ENCODE results near the gene OR4F15. TPM values are rescaled to one million over a fixed set of nuclear protein-coding genes. Genes with fewer than 3 reads are reported as not detected.
"Not testable (repeated sequence)": the region's sequence is repeated elsewhere in the genome, so short reads cannot be mapped to it uniquely, and the experiment has no call there.

OR4F15 gene
- polyA plus RNA-seq, 4 donors: not detected

GRCh38 chr15:101778576-101778975 lies 33.4 kb upstream of the OR4F15 start:
- WGBS, 3 donors: 80 to 84% (median 81%) methylated on average over 10 of the region's 10 CpGs
- not testable (repeated sequence) for H3K27ac ChIP-seq (ENCODE audit: low read depth in 1 of 3, low read length in 2 of 3); FAIRE-seq; H3K4me1 ChIP-seq (ENCODE audit: control insufficient read depth in 3 of 3, insufficient read depth in 2 of 3, low read depth in 1 of 3, low read length in 2 of 3); H3K27me3 ChIP-seq (ENCODE audit: control insufficient read depth in 3 of 3, insufficient read depth in 3 of 3, low read length in 3 of 3); H3K4me3 ChIP-seq (ENCODE audit: low read depth in 1 of 3, low read length in 3 of 3); DNase-seq; H3K9me3 ChIP-seq (ENCODE audit: control insufficient read depth in 2 of 2, insufficient read depth in 1 of 2, low read depth in 1 of 2, low read length in 1 of 2); H3K36me3 ChIP-seq (ENCODE audit: control insufficient read depth in 3 of 3, insufficient read depth in 2 of 3, low read depth in 1 of 3, low read length in 3 of 3)

- 0% methylated on average over 1 of the region's 1 CpG; no CpG with 5 or more reads in 2 of the 3 donors for WGBS, 3 donors
- peak; percentile 17 to 19 for DNase-seq
- H3K4me3 ChIP-seq (ENCODE audit: low read depth in 1 of 3, low read length in 3 of 3); H3K36me3 ChIP-seq (ENCODE audit: control insufficient read depth in 3 of 3, insufficient read depth in 2 of 3, low read depth in 1 of 3, low read length in 3 of 3); H3K27me3 ChIP-seq (ENCODE audit: control insufficient read depth in 3 of 3, insufficient read depth in 3 of 3, low read length in 3 of 3); FAIRE-seq; H3K9me3 ChIP-seq (ENCODE audit: control insufficient read depth in 2 of 2, insufficient read depth in 1 of 2, low read depth in 1 of 2, low read length in 1 of 2); H3K27ac ChIP-seq (ENCODE audit: low read depth in 1 of 3, low read length in 2 of 3); H3K4me1 ChIP-seq (ENCODE audit: control insufficient read depth in 3 of 3, insufficient read depth in 2 of 3, low read depth in 1 of 3, low read length in 2 of 3): not testable (repeated sequence)
Measured at GRCh38 chr15:101780225-101780624, 31.8 kb upstream of the OR4F15 start.

- H3K27me3 ChIP-seq (ENCODE audit: control insufficient read depth in 3 of 3, insufficient read depth in 3 of 3, low read length in 3 of 3): no peaks in the 10 kb centered on the region
- FAIRE-seq: no peak
- WGBS, 3 donors: 84 to 94% (median 91%) methylated on average over 8 to 9 of the region's 9 CpGs
- no peak overlapping the region for H3K4me3 ChIP-seq (ENCODE audit: low read depth in 1 of 3, low read length in 3 of 3)
- no peak overlapping the region for H3K27ac ChIP-seq (ENCODE audit: low read depth in 1 of 3, low read length in 2 of 3)
- H3K36me3 ChIP-seq (ENCODE audit: control insufficient read depth in 3 of 3, insufficient read depth in 2 of 3, low read depth in 1 of 3, low read length in 3 of 3): no peaks in the 10 kb centered on the region
- no peaks in the 10 kb centered on the region for H3K9me3 ChIP-seq (ENCODE audit: control insufficient read depth in 2 of 2, insufficient read depth in 1 of 2, low read depth in 1 of 2, low read length in 1 of 2)
- no peaks in the 10 kb centered on the region for H3K4me1 ChIP-seq (ENCODE audit: control insufficient read depth in 3 of 3, insufficient read depth in 2 of 3, low read depth in 1 of 3, low read length in 2 of 3)
- DNase-seq: no peak
Measured at GRCh38 chr15:101781928-101782327, 30.1 kb upstream of the OR4F15 start.

GRCh38 chr15:101784644-101785043 lies 27.4 kb upstream of the OR4F15 start:
- no peak for DNase-seq
- FAIRE-seq: no peak
- no peaks in the 10 kb centered on the region for H3K27me3 ChIP-seq (ENCODE audit: control insufficient read depth in 3 of 3, insufficient read depth in 3 of 3, low read length in 3 of 3)
- H3K4me3 ChIP-seq (ENCODE audit: low read depth in 1 of 3, low read length in 3 of 3): no peak overlapping the region
- WGBS, 3 donors: 36 to 71% (median 40%) methylated on average over 2 of the region's 2 CpGs
- H3K9me3 ChIP-seq (ENCODE audit: control insufficient read depth in 2 of 2, insufficient read depth in 1 of 2, low read depth in 1 of 2, low read length in 1 of 2): no peaks in the 10 kb centered on the region
- no peaks in the 10 kb centered on the region for H3K4me1 ChIP-seq (ENCODE audit: control insufficient read depth in 3 of 3, insufficient read depth in 2 of 3, low read depth in 1 of 3, low read length in 2 of 3)
- no peaks in the 10 kb centered on the region for H3K36me3 ChIP-seq (ENCODE audit: control insufficient read depth in 3 of 3, insufficient read depth in 2 of 3, low read depth in 1 of 3, low read length in 3 of 3)
- H3K27ac ChIP-seq (ENCODE audit: low read depth in 1 of 3, low read length in 2 of 3): no peak overlapping the region

GRCh38 chr15:101786422-101786821 lies 25.6 kb upstream of the OR4F15 start:
- FAIRE-seq; H3K4me1 ChIP-seq (ENCODE audit: control insufficient read depth in 3 of 3, insufficient read depth in 2 of 3, low read depth in 1 of 3, low read length in 2 of 3); H3K27ac ChIP-seq (ENCODE audit: low read depth in 1 of 3, low read length in 2 of 3); H3K9me3 ChIP-seq (ENCODE audit: control insufficient read depth in 2 of 2, insufficient read depth in 1 of 2, low read depth in 1 of 2, low read length in 1 of 2); H3K36me3 ChIP-seq (ENCODE audit: control insufficient read depth in 3 of 3, insufficient read depth in 2 of 3, low read depth in 1 of 3, low read length in 3 of 3); DNase-seq; H3K4me3 ChIP-seq (ENCODE audit: low read depth in 1 of 3, low read length in 3 of 3); H3K27me3 ChIP-seq (ENCODE audit: control insufficient read depth in 3 of 3, insufficient read depth in 3 of 3, low read length in 3 of 3): not testable (repeated sequence)
- 72 to 88% (median 76%) methylated on average over 2 of the region's 2 CpGs for WGBS, 3 donors

GRCh38 chr15:101788001-101788400 lies 24.0 kb upstream of the OR4F15 start:
- H3K4me1 ChIP-seq (ENCODE audit: control insufficient read depth in 3 of 3, insufficient read depth in 2 of 3, low read depth in 1 of 3, low read length in 2 of 3); H3K27me3 ChIP-seq (ENCODE audit: control insufficient read depth in 3 of 3, insufficient read depth in 3 of 3, low read length in 3 of 3); H3K9me3 ChIP-seq (ENCODE audit: control insufficient read depth in 2 of 2, insufficient read depth in 1 of 2, low read depth in 1 of 2, low read length in 1 of 2); DNase-seq; H3K27ac ChIP-seq (ENCODE audit: low read depth in 1 of 3, low read length in 2 of 3); FAIRE-seq; H3K4me3 ChIP-seq (ENCODE audit: low read depth in 1 of 3, low read length in 3 of 3); H3K36me3 ChIP-seq (ENCODE audit: control insufficient read depth in 3 of 3, insufficient read depth in 2 of 3, low read depth in 1 of 3, low read length in 3 of 3): not testable (repeated sequence)
- 83 to 88% (median 88%) methylated on average over 2 of the region's 2 CpGs for WGBS, 3 donors

GRCh38 chr15:101788503-101789269 lies 23.3 kb upstream of the OR4F15 start:
- not testable (repeated sequence) for FAIRE-seq; H3K27ac ChIP-seq (ENCODE audit: low read depth in 1 of 3, low read length in 2 of 3); H3K4me3 ChIP-seq (ENCODE audit: low read depth in 1 of 3, low read length in 3 of 3); H3K36me3 ChIP-seq (ENCODE audit: control insufficient read depth in 3 of 3, insufficient read depth in 2 of 3, low read depth in 1 of 3, low read length in 3 of 3); H3K27me3 ChIP-seq (ENCODE audit: control insufficient read depth in 3 of 3, insufficient read depth in 3 of 3, low read length in 3 of 3); H3K4me1 ChIP-seq (ENCODE audit: control insufficient read depth in 3 of 3, insufficient read depth in 2 of 3, low read depth in 1 of 3, low read length in 2 of 3); H3K9me3 ChIP-seq (ENCODE audit: control insufficient read depth in 2 of 2, insufficient read depth in 1 of 2, low read depth in 1 of 2, low read length in 1 of 2)
- peak in 1 of 2 donors; percentile 23 for DNase-seq
- WGBS, 3 donors: 11 to 43% (median 31%) methylated on average over 3 to 5 of the region's 5 CpGs

- WGBS, 3 donors: 40 to 60% methylated on average over 1 of the region's 4 CpGs; no CpG with 5 or more reads in 1 of the 3 donors
- not testable (repeated sequence) for H3K27ac ChIP-seq (ENCODE audit: low read depth in 1 of 3, low read length in 2 of 3); H3K27me3 ChIP-seq (ENCODE audit: control insufficient read depth in 3 of 3, insufficient read depth in 3 of 3, low read length in 3 of 3); H3K4me1 ChIP-seq (ENCODE audit: control insufficient read depth in 3 of 3, insufficient read depth in 2 of 3, low read depth in 1 of 3, low read length in 2 of 3); H3K36me3 ChIP-seq (ENCODE audit: control insufficient read depth in 3 of 3, insufficient read depth in 2 of 3, low read depth in 1 of 3, low read length in 3 of 3); DNase-seq; H3K9me3 ChIP-seq (ENCODE audit: control insufficient read depth in 2 of 2, insufficient read depth in 1 of 2, low read depth in 1 of 2, low read length in 1 of 2); H3K4me3 ChIP-seq (ENCODE audit: low read depth in 1 of 3, low read length in 3 of 3); FAIRE-seq
Measured at GRCh38 chr15:101790748-101791147, 21.3 kb upstream of the OR4F15 start.

GRCh38 chr15:101793981-101794380 lies 18.0 kb upstream of the OR4F15 start:
- H3K9me3 ChIP-seq (ENCODE audit: control insufficient read depth in 2 of 2, insufficient read depth in 1 of 2, low read depth in 1 of 2, low read length in 1 of 2); DNase-seq; H3K36me3 ChIP-seq (ENCODE audit: control insufficient read depth in 3 of 3, insufficient read depth in 2 of 3, low read depth in 1 of 3, low read length in 3 of 3); H3K27ac ChIP-seq (ENCODE audit: low read depth in 1 of 3, low read length in 2 of 3); H3K4me3 ChIP-seq (ENCODE audit: low read depth in 1 of 3, low read length in 3 of 3); H3K4me1 ChIP-seq (ENCODE audit: control insufficient read depth in 3 of 3, insufficient read depth in 2 of 3, low read depth in 1 of 3, low read length in 2 of 3); H3K27me3 ChIP-seq (ENCODE audit: control insufficient read depth in 3 of 3, insufficient read depth in 3 of 3, low read length in 3 of 3); FAIRE-seq: not testable (repeated sequence)
- 57 to 68% (median 64%) methylated on average over 7 of the region's 7 CpGs for WGBS, 3 donors

Measured in small intestine (tissue), 7 donors.